Ovary (tissue), 3 donors: ENCODE measurements around the gene RNF186.

ENCODE experiments used
- EP300 ChIP-seq: sonication (generic); formaldehyde crosslinking; IDR thresholded peaks from one replicate; pipeline ENCODE4 v1.6.1; 2017; ENCODE audit warnings: antibody characterized with exemption
- POLR2A ChIP-seq: fragments of 450-650 bp; IDR thresholded peaks from one replicate; pipeline ENCODE4 v1.6.1; 2017; ENCODE audit warnings: antibody characterized with exemption, mild to moderate bottlenecking, moderate library complexity
- TF ChIP-seq, protein P1 (sequence below), 3 donors: fragments of 450-650 bp in 2 of 3; fragments of 200-600 bp in 1 of 3; IDR thresholded peaks; one replicate each; pipeline versions ENCODE4 v1.5.1 to v1.8.0; 2016 to 2022; ENCODE audit warnings: antibody characterized with exemption in 3 of 3, mild to moderate bottlenecking in 1 of 3
- donor health status: DM: no; HTN: no; CAD: no.

DNA sequence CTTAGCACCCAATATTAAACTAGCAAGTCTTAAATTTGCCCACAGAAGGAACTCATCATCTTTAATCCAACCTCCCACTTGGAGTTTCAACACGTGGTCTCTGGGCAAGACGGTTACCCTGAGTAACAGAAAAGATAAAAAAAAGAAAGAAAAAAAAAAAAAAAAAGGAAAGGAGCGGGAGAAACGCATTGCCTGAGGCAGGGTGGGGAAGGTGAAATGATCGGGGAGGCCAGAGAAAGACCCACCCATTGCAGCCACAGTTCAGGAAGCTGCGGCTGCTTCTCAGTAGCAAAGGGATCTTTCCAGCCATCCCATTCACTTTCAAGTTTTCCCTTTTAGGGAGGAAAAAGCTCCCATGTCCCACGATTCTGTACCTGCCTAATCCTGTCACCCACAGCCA lies 35.1 kb upstream of the RNF186 start:
- TF ChIP-seq POLR2A = no peak
- TF ChIP-seq, protein P1, sequence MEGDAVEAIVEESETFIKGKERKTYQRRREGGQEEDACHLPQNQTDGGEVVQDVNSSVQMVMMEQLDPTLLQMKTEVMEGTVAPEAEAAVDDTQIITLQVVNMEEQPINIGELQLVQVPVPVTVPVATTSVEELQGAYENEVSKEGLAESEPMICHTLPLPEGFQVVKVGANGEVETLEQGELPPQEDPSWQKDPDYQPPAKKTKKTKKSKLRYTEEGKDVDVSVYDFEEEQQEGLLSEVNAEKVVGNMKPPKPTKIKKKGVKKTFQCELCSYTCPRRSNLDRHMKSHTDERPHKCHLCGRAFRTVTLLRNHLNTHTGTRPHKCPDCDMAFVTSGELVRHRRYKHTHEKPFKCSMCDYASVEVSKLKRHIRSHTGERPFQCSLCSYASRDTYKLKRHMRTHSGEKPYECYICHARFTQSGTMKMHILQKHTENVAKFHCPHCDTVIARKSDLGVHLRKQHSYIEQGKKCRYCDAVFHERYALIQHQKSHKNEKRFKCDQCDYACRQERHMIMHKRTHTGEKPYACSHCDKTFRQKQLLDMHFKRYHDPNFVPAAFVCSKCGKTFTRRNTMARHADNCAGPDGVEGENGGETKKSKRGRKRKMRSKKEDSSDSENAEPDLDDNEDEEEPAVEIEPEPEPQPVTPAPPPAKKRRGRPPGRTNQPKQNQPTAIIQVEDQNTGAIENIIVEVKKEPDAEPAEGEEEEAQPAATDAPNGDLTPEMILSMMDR (IDR thresholded peaks at IDR 0.05) = no peak
- no peak for TF ChIP-seq EP300
